Stimulated activated CD8-positive, alpha-beta memory T cell treated with anti-CD3 and anti-CD28 coated beads, Interleukin-2, amount 100 ng/mL, for 48 hours (primary cell): ENCODE data around the gene FBN2.

Experiments
- DNase-seq, 2 donors: peaks; one replicate each; pipeline ENCODE4 v3.0.0-alpha.2; 2020; ENCODE audit warnings: low read depth in 2 of 2

Gene FBN2

GRCh38 chr5:128315671-128316070, 222.4 kb downstream of the FBN2 start:
- no peak for DNase-seq

GRCh38 chr5:128305341-128305740, 232.7 kb downstream of the FBN2 start:
- no peak for DNase-seq

GRCh38 chr5:128304791-128305190, 233.3 kb downstream of the FBN2 start:
- DNase-seq, result no peak

- no peak for DNase-seq
Observed at GRCh38 chr5:128304088-128304487, 234.0 kb downstream of the FBN2 start.

- no peak for DNase-seq
Observed at GRCh38 chr5:128303593-128303992, 234.5 kb downstream of the FBN2 start.

GRCh38 chr5:128300181-128300580, 237.9 kb downstream of the FBN2 start:
- DNase-seq, result no peak

- no peak for DNase-seq
Observed at GRCh38 chr5:128290152-128290858, 247.7 kb downstream of the FBN2 start.

- no peak for DNase-seq
Observed at GRCh38 chr5:128287740-128288139, 250.3 kb downstream of the FBN2 start.

GRCh38 chr5:128284236-128284635, 253.8 kb downstream of the FBN2 start:
- no peak for DNase-seq

GRCh38 chr5:128279345-128279744, 258.7 kb downstream of the FBN2 start:
- no peak for DNase-seq

GRCh38 chr5:128276537-128277216, 261.4 kb downstream of the FBN2 start:
- DNase-seq, result no peak

- no peak for DNase-seq
Observed at GRCh38 chr5:128274441-128274840, 263.6 kb downstream of the FBN2 start.

- DNase-seq, result no peak
Observed at GRCh38 chr5:128273736-128274135, 264.3 kb downstream of the FBN2 start.

- no peak for DNase-seq
Observed at GRCh38 chr5:128271859-128272464, 266.1 kb downstream of the FBN2 start.

- no peak for DNase-seq
Observed at GRCh38 chr5:128271071-128271470, 267.0 kb downstream of the FBN2 start.

- DNase-seq, result no peak
Observed at GRCh38 chr5:128264564-128265360, 273.3 kb downstream of the FBN2 start.

GRCh38 chr5:128263357-128263756, 274.7 kb downstream of the FBN2 start:
- DNase-seq, result no peak

- DNase-seq, result no peak
Observed at GRCh38 chr5:128262911-128263310, 275.1 kb downstream of the FBN2 start.

GRCh38 chr5:128259607-128260021, 278.4 kb downstream of the FBN2 start:
- no peak for DNase-seq

GRCh38 chr5:128258372-128258771, 279.7 kb downstream of the FBN2 start:
- no peak for DNase-seq

- no peak for DNase-seq
Observed at GRCh38 chr5:128257076-128257475, 281.0 kb downstream of the FBN2 start.

GRCh38 chr5:128254789-128255188, 283.3 kb downstream of the FBN2 start:
- DNase-seq, result no peak
